ENCODE data around the gene PHACTR1. TPM values are rescaled to one million over a fixed set of nuclear protein-coding genes. Genes with fewer than 3 reads are reported as not detected.
A peak's percentile ranks its signal among the peaks of the same experiment; 100 is the strongest.

Gene PHACTR1
- total and polyA plus RNA-seq, 8 donors, result 1.4 to 12.4 (median 9.3) TPM

DNA sequence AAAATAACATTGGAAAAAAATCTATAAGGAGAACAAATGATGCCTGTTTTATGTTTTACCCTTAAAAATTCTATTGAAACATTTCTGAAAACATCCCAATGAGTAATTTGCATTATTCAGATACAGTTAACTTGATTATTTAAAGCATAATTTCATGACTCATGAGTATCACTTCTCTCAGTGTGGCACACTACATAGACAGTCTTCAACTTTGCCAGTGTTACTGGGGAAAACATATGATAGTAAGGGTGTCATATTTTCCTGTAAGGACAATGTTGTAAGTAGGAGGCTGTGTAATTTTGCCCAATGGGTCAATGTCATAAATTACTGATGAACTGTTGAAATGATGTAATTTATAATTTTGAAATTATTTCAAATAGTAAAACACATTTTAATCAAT, 125.5 kb downstream of the PHACTR1 start:
- H3K27me3 ChIP-seq, result no peaks in the 10 kb centered on the region
- intact Hi-C loops (cut with DNase I), result no loop called here
- DNase-seq, result no peak
- H3K4me1 ChIP-seq, result no peaks in the 10 kb centered on the region
- H3K27ac ChIP-seq, result no peak overlapping the region
- TF ChIP-seq, protein P1, sequence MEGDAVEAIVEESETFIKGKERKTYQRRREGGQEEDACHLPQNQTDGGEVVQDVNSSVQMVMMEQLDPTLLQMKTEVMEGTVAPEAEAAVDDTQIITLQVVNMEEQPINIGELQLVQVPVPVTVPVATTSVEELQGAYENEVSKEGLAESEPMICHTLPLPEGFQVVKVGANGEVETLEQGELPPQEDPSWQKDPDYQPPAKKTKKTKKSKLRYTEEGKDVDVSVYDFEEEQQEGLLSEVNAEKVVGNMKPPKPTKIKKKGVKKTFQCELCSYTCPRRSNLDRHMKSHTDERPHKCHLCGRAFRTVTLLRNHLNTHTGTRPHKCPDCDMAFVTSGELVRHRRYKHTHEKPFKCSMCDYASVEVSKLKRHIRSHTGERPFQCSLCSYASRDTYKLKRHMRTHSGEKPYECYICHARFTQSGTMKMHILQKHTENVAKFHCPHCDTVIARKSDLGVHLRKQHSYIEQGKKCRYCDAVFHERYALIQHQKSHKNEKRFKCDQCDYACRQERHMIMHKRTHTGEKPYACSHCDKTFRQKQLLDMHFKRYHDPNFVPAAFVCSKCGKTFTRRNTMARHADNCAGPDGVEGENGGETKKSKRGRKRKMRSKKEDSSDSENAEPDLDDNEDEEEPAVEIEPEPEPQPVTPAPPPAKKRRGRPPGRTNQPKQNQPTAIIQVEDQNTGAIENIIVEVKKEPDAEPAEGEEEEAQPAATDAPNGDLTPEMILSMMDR (IDR thresholded peaks at IDR 0.05), result no peak
- no peaks in the 10 kb centered on the region for H3K9me3 ChIP-seq
- H3K36me3 ChIP-seq, result no peaks in the 10 kb centered on the region
- no peak for ATAC-seq
- H3K4me3 ChIP-seq, result no peak overlapping the region
- no peak for FAIRE-seq

DNA sequence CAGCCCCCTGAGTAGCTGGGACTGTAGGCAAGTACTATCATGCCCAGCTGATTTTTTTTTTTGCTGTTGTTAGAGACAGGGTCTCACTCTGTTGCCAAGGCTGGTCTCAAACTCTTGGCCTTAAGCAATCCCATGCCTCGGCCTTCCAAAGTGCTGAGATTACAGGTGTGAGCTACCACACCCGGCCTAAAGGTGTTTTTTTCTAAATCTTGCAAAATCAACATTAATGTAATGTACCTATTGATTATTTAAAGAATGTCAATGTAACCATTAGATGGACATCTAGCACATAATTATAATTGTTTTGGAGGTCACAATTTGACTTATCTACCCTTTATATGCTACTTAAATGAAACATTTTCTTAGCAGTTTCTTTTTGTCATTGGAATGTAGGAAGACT, 126.1 kb downstream of the PHACTR1 start:
- Histone ChIP-seq H3K4me3 (no peak overlapping the region), H3K27me3 (peaks cover 0 to 1% (median 0%) of the 10 kb centered on the region in 4 donors), H3K36me3 (no peaks in the 10 kb centered on the region), H3K9me3 (no peaks in the 10 kb centered on the region), H3K27ac (no peak overlapping the region), H3K4me1 (no peaks in the 10 kb centered on the region)
- 76 to 84% methylated on average over 2 of the region's 2 CpGs for WGBS, 2 donors
- TF ChIP-seq, protein P1 (IDR thresholded peaks at IDR 0.05), result no peak
- no peak for FAIRE-seq
- ATAC-seq, result no peak
- no peak for DNase-seq
- intact Hi-C loops (cut with DNase I), result no loop called here

DNA sequence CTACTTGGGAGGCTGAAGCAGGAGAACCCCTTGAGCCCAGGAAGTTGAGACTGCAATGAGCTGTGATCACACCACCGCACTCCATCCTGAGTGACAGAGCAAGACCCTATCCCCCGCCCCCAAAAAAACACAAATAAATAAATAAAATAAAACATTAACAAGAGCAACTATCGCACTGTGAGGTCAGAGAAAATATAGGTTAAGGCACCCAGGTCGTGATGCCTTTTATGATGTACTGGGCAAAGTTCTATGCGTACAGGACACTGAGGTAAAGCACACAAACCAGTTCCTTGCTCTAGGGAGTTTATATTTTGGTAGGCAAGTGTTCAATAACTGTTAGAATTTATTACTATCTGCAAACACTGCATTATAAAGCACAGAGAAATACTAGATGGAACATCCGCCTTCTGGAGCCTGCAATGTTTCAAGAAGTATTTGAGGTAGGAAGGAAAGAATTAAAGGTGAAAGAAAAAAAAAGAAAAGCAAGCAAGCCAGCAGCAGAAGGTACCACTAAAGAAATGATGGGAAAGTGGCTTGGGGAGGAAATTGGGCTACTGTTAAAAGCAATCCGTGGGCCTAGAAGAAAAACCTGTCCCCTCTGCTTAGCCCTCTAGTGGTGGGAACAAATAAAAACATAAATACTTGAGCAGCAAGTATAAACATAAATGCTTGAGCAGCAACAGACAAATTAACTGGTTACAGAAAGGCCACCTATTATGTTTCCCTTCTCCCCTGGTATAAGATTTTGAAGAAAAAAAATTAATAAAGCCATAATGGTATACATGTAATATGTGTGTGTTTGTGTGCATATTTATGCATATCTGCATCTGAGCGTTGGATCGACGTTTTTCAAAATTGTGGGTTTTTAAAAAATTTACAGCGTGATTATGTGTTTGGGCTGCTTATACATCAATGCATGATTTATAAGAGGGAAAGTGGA, 128.0 kb downstream of the PHACTR1 start:
- no peak for DNase-seq
- Histone ChIP-seq H3K9me3 (no peaks in the 10 kb centered on the region), H3K27ac (no peak overlapping the region), H3K27me3 (peaks cover 0 to 7% (median 0%) of the 10 kb centered on the region in 4 donors), H3K4me1 (no peaks in the 10 kb centered on the region), H3K4me3 (no peak overlapping the region), H3K36me3 (no peaks in the 10 kb centered on the region)
- no peak for FAIRE-seq
- TF ChIP-seq, protein P1 (IDR thresholded peaks at IDR 0.05), result peak in 3 of 4 donors; percentile 31 to 51 (median 44)
- WGBS, 2 donors, result 75 to 81% methylated on average over 11 of the region's 11 CpGs
- intact Hi-C loops (cut with DNase I), result no loop called here
- peak in 1 of 4 donors; percentile 32 for ATAC-seq

DNA sequence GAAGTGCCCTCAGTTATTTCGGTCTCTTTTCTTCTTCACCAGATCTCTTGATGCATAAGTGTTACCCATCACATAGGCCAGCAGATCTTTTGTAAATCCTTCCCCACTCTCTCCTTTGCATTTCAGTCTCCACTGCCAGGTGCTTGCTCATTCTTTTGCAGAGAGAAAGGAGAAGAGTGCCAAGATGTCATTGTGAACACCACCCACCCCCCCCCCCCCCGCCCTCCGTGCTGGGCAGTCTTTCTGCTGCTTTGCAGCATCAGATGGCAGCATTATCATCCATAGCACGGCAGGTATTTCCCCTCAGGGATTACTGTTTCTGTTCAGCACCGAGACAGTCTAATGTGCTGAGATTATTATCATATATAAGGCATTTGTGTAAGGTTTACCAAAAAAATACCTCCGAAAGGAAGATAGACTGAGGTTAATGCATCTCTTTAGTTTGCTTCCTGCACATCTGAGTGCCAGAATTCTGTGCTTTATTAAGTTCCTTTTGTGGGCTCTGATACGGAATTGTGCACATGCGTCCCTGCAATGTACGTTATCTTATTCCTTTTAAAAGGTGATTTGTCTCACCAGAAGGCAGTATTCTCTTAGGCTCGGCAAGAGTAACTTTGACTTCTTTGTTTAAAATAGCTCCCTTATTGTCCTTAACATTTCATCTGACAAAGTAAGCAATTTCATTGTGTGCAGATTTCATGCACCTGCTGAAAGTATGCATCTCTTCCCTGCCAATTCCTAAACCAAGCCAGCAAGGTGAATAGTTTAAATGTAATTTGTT, 128.8 kb downstream of the PHACTR1 start:
- H3K4me1 ChIP-seq, result no peaks in the 10 kb centered on the region
- TF ChIP-seq, protein P1 (IDR thresholded peaks at IDR 0.05), result no peak
- 25 to 28% methylated on average over 10 of the region's 10 CpGs for WGBS, 2 donors
- DNase-seq (no peak), FAIRE-seq (no peak), ATAC-seq (no peak)
- no peaks in the 10 kb centered on the region for H3K36me3 ChIP-seq
- H3K9me3 ChIP-seq, result no peaks in the 10 kb centered on the region
- H3K4me3 ChIP-seq, result no peak overlapping the region
- no peak overlapping the region for H3K27ac ChIP-seq
- peaks cover 0 to 7% (median 0%) of the 10 kb centered on the region in 4 donors for H3K27me3 ChIP-seq
- intact Hi-C loops (cut with DNase I), result no loop called here

Data from pancreas (tissue), 10 donors.